Measurements from ENCODE around the gene SYNE2.

DNA sequence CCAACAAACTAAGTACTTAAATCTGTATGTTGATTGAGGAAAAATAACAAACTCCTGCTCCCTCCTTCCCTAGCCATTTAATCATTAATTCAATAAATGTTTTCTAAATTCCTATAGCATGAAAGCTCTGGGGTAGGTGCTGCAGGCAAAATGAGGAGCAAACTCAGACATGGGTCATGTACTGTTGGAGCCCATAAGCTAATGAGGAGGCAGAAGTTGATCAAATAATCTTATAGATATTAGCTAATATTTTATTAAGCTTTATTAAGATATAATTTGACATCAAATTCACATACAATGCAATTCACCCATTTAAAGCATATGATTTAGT, 70.6 kb downstream of the SYNE2 start:
- TF ChIP-seq CTCF (conservative IDR thresholded peaks at IDR 0.05 in 1 of 2, IDR thresholded peaks at IDR 0.05 in 1 of 2; ENCODE audit: low read depth in 1 of 2, low read length in 2 of 2) (no peak), EZH2 (IDR thresholded peaks at IDR 0.05; ENCODE audit: low read length, missing control alignments) (no peak)

Measured in fibroblast of lung (primary cell).